ENCODE data around the gene FTO.

DNA sequence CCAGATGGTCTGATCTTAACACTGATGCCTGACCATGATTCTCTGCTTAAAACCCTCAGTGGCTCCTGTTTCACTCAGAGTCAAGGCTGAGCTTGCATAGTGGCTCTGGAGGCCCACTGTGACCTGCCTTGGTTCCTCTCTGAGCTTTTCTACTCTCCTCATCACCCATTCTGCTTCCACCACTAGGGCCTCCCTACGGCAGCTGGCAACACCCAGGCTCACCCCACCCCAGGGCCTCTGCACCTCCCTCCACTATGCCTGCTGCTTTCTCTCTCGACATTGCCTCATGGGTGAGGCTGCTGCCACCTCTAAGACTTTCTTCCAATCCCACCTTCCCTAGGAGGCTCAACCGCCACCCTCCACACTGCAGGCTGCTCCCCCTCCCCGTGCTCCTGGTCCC is 455.0 kb downstream of the FTO start:
- TF ChIP-seq, protein P1, sequence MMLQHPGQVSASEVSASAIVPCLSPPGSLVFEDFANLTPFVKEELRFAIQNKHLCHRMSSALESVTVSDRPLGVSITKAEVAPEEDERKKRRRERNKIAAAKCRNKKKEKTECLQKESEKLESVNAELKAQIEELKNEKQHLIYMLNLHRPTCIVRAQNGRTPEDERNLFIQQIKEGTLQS (CRISPR knock-in tag; conservative IDR thresholded peaks at IDR 0.05): no peak
- TF ChIP-seq, protein P2, sequence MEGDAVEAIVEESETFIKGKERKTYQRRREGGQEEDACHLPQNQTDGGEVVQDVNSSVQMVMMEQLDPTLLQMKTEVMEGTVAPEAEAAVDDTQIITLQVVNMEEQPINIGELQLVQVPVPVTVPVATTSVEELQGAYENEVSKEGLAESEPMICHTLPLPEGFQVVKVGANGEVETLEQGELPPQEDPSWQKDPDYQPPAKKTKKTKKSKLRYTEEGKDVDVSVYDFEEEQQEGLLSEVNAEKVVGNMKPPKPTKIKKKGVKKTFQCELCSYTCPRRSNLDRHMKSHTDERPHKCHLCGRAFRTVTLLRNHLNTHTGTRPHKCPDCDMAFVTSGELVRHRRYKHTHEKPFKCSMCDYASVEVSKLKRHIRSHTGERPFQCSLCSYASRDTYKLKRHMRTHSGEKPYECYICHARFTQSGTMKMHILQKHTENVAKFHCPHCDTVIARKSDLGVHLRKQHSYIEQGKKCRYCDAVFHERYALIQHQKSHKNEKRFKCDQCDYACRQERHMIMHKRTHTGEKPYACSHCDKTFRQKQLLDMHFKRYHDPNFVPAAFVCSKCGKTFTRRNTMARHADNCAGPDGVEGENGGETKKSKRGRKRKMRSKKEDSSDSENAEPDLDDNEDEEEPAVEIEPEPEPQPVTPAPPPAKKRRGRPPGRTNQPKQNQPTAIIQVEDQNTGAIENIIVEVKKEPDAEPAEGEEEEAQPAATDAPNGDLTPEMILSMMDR (IDR thresholded peaks at IDR 0.05): no peak
- TF ChIP-seq, protein P3, sequence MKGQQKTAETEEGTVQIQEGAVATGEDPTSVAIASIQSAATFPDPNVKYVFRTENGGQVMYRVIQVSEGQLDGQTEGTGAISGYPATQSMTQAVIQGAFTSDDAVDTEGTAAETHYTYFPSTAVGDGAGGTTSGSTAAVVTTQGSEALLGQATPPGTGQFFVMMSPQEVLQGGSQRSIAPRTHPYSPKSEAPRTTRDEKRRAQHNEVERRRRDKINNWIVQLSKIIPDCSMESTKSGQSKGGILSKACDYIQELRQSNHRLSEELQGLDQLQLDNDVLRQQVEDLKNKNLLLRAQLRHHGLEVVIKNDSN (CRISPR knock-in tag; IDR thresholded peaks at IDR 0.05): no peak
- TF ChIP-seq NR1H2 (CRISPR knock-in tag; IDR thresholded peaks at IDR 0.05): no peak
- TF ChIP-seq, protein P4, sequence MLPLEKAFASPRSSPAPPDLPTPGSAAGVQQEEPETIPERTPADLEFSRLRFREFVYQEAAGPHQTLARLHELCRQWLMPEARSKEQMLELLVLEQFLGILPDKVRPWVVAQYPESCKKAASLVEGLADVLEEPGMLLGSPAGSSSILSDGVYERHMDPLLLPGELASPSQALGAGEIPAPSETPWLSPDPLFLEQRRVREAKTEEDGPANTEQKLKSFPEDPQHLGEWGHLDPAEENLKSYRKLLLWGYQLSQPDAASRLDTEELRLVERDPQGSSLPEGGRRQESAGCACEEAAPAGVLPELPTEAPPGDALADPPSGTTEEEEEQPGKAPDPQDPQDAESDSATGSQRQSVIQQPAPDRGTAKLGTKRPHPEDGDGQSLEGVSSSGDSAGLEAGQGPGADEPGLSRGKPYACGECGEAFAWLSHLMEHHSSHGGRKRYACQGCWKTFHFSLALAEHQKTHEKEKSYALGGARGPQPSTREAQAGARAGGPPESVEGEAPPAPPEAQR (CRISPR knock-in tag; IDR thresholded peaks at IDR 0.05): no peak
